OCI-LY7 (cell line): ENCODE results near the gene BRD8. TPM values are rescaled to one million over a fixed set of nuclear protein-coding genes. Genes with fewer than 3 reads are reported as not detected.

Experiments used
- BruUV-seq: library from RNA; stranded (reverse); fragments of 400-500 nt; replicated peaks from 2 replicates; lab custom pipeline; 2021; lab: Mats Ljungman, UMichigan
- CTCF ChIA-PET: fragments of 300-600 bp; sonication (Branson Sonifier 250); formaldehyde crosslinking; loops from one replicate; lab custom pipeline; 2022; ENCODE audit warnings: antibody characterized with exemption; ENCODE audit not compliant: unreplicated experiment; lab: Charles Lee
- POLR2A ChIA-PET: fragments of 300-600 bp; sonication (Branson Sonifier 250); formaldehyde crosslinking; loops from one replicate; lab custom pipeline; 2022; ENCODE audit warnings: antibody characterized with exemption; lab: Charles Lee
- DNase-seq: peaks from one replicate; pipeline ENCODE4 v3.0.0-alpha.2; 2015; ENCODE audit warnings: low spot score
- H2AFZ ChIP-seq: fragments of 200-600 bp; sonication (generic), shearing (Covaris generic); 2 replicates; pipeline ENCODE4 v1.6.1; 2014; ENCODE audit warnings: mild to moderate bottlenecking, antibody characterized with exemption, low read length, moderate library complexity
- H3K27ac ChIP-seq: fragments of 200-600 bp; sonication (generic); 2 replicates; pipeline ENCODE4 v1.5.1; 2014; ENCODE audit warnings: mixed run types, low read depth, mild to moderate bottlenecking, moderate library complexity, low read length, inconsistent platforms; ENCODE audit not compliant: poor library complexity, severe bottlenecking
- H3K36me3 ChIP-seq: fragments of 200-600 bp; sonication (generic); 2 replicates; pipeline ENCODE4 v1.6.1; 2014; ENCODE audit warnings: mild to moderate bottlenecking, antibody characterized with exemption, low read length, moderate library complexity, mixed read lengths; ENCODE audit not compliant: insufficient read depth
- H3K4me1 ChIP-seq: fragments of 200-600 bp; sonication (generic); 2 replicates; pipeline ENCODE4 v1.5.1; 2014; ENCODE audit warnings: mild to moderate bottlenecking, low read length; ENCODE audit not compliant: insufficient read depth, poor library complexity, severe bottlenecking
- H3K4me2 ChIP-seq: fragments of 200-600 bp; sonication (generic); 2 replicates; pipeline ENCODE4 v1.6.1; 2014; ENCODE audit warnings: mild to moderate bottlenecking, low read length
- H3K4me3 ChIP-seq: fragments of 200-600 bp; sonication (generic); 2 replicates; pipeline ENCODE4 v1.5.1; 2014; ENCODE audit warnings: mild to moderate bottlenecking, low read depth, low read length; ENCODE audit not compliant: poor library complexity, severe bottlenecking
- H3K79me2 ChIP-seq: fragments of 200-600 bp; sonication (generic); 2 replicates; pipeline ENCODE4 v1.6.1; 2016; ENCODE audit warnings: low read depth, mild to moderate bottlenecking, low read length, moderate library complexity, mixed read lengths; ENCODE audit not compliant: insufficient read depth
- H3K9me2 ChIP-seq: fragments of 200-600 bp; sonication (generic); 2 replicates; pipeline ENCODE4 v1.6.1; 2016; ENCODE audit warnings: mild to moderate bottlenecking, low read length, mixed read lengths; ENCODE audit not compliant: insufficient read depth
- H3K9me3 ChIP-seq: fragments of 200-600 bp; sonication (generic); 2 replicates; pipeline ENCODE4 v1.6.1; 2014; ENCODE audit warnings: mild to moderate bottlenecking, mixed run types, low read length, mixed read lengths
- H4K20me1 ChIP-seq: fragments of 200-600 bp; sonication (generic); 2 replicates; pipeline ENCODE4 v1.6.1; 2014; ENCODE audit warnings: mild to moderate bottlenecking, antibody characterized with exemption, low read length, moderate library complexity, mixed read lengths; ENCODE audit not compliant: insufficient read depth
- EZH2phosphoT487 ChIP-seq: fragments of 200-600 bp; sonication (generic); IDR thresholded peaks from 2 replicates; pipeline ENCODE4 v1.6.1; 2018; ENCODE audit warnings: low read depth, borderline replicate concordance, mild to moderate bottlenecking, mixed run types, antibody characterized with exemption, low read length, moderate library complexity, mixed read lengths
- intact Hi-C: fragments of 100-400 bp; cut with micrococcal nuclease; formaldehyde crosslinking; loops from one replicate; pipeline ENCODE4 v1.10.0; 2022; ENCODE audit not compliant: unreplicated experiment
- total RNA-seq, 2 experiments: library from RNA; depleted of rRNA in 1 of 2; stranded (reverse); fragments of >200 nt in 1 of 2; shearing (Covaris generic) in 1 of 2; gene quantifications; 2 replicates each; pipeline ENCODE4 v1.2.3, GENCODE V29; 2014 to 2022
- TF ChIP-seq, protein P1 (sequence below): fragments of 200-600 bp; sonication (generic); conservative IDR thresholded peaks from 2 replicates; pipeline ENCODE4 v1.5.1; 2014; ENCODE audit warnings: mild to moderate bottlenecking, antibody characterized with exemption, low read length, moderate library complexity, mixed read lengths

The BRD8 gene
- total RNA-seq, 2 experiments from 2014 or later, result 71.7 to 92.7 TPM

DNA sequence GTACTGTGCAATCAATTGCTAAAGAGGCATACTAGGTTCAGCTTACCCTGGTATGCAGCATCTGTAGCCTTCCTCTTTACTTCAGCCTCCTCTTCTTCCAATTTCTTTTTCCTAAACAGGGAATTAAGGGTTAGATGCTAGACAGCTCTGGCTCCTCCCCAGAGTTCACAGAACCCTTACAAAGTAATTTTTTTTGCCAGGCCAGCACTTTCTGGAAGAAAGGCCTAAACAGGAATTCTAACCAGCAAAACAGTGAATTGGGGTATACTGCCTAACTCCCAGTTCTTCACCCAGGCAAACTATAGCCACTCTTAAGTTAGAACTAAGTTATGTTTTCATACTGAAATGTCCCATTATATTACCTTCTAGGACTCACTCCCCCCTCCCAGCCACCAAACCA lies 8.1 kb downstream of the BRD8 start:
- intact Hi-C loops, result no loop called here
- no peaks in the 10 kb centered on the region for H3K9me3 ChIP-seq
- H2AFZ ChIP-seq, result no peak overlapping the region
- no peaks in the 10 kb centered on the region for H3K9me2 ChIP-seq
- DNase-seq, result no peak
- H3K4me3 ChIP-seq, result no peak overlapping the region
- CTCF ChIA-PET, result no interaction called here
- no peaks in the 10 kb centered on the region; the same call in 1 of the 2 replicates for H4K20me1 ChIP-seq
- H3K27ac ChIP-seq, result no peak overlapping the region
- peaks cover 3% of the 10 kb centered on the region; the same call in 1 of the 2 replicates for H3K79me2 ChIP-seq
- BruUV-seq, result no TSS peak
- no peak for TF ChIP-seq EZH2phosphoT487
- TF ChIP-seq, protein P1, sequence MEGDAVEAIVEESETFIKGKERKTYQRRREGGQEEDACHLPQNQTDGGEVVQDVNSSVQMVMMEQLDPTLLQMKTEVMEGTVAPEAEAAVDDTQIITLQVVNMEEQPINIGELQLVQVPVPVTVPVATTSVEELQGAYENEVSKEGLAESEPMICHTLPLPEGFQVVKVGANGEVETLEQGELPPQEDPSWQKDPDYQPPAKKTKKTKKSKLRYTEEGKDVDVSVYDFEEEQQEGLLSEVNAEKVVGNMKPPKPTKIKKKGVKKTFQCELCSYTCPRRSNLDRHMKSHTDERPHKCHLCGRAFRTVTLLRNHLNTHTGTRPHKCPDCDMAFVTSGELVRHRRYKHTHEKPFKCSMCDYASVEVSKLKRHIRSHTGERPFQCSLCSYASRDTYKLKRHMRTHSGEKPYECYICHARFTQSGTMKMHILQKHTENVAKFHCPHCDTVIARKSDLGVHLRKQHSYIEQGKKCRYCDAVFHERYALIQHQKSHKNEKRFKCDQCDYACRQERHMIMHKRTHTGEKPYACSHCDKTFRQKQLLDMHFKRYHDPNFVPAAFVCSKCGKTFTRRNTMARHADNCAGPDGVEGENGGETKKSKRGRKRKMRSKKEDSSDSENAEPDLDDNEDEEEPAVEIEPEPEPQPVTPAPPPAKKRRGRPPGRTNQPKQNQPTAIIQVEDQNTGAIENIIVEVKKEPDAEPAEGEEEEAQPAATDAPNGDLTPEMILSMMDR, result no peak
- POLR2A ChIA-PET, result interaction anchor here (0.5 to 1.2 kb wide), 2 partner anchors 19 to 245 kb away, joined by 3 to 4 read pairs; no protein-coding TSS in a partner anchor
- no peak overlapping the region for H3K4me2 ChIP-seq
- H3K4me1 ChIP-seq, result no peaks in the 10 kb centered on the region
- peaks cover 97% of the 10 kb centered on the region for H3K36me3 ChIP-seq

DNA sequence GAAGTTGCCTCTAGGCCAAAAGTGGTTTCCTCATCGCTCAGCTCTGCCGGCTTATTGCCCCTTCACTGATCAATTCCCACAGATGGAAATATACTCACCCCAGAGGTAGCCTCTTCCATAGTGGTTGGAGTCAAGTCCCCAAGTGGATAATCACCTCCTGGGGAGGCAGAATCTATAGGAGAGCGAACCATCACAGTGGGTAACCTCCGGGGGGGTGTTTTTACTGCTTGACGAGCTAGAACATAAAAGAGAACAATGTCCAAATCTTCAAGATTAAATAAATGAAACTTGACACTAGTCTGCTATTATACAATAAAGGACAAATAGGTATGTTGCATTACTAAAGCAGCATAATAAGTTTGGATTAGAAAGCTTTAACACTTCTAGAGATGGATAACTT lies 9.3 kb downstream of the BRD8 start:
- H3K4me2 ChIP-seq, result no peak overlapping the region
- H3K27ac ChIP-seq, result no peak overlapping the region
- no peaks in the 10 kb centered on the region for H3K9me2 ChIP-seq
- H3K4me1 ChIP-seq, result no peaks in the 10 kb centered on the region
- peaks cover 97% of the 10 kb centered on the region for H3K36me3 ChIP-seq
- no peaks in the 10 kb centered on the region; the same call in 1 of the 2 replicates for H4K20me1 ChIP-seq
- no peaks in the 10 kb centered on the region for H3K79me2 ChIP-seq
- intact Hi-C loops, result no loop called here
- H3K4me3 ChIP-seq, result no peak overlapping the region
- DNase-seq, result no peak
- H3K9me3 ChIP-seq, result no peaks in the 10 kb centered on the region
- no TSS peak for BruUV-seq
- TF ChIP-seq EZH2phosphoT487, result no peak
- TF ChIP-seq, protein P1, result no peak
- CTCF ChIA-PET, result no interaction called here
- POLR2A ChIA-PET, result interaction anchor here (1.2 kb wide), 1 partner anchor 18 kb away, joined by 4 read pairs; no protein-coding TSS in a partner anchor
- no peak overlapping the region for H2AFZ ChIP-seq

DNA sequence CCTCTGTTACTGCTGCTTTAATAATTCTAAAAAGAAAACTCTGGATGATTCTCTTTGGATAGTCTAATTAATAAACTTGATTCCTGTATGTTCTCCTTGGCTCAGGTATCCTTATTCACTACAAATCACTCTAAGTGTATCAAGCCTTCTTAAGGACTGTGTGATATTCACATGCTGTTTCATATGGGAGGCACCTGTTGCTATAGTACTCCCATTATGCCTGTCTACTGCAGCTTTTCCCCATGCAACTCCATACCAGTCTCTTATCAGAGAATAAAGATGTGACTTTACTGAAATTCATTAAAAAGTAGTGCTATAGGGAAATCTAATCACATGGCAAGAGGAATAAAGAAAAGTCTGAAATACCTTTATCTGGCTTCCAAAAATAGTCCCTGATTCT lies 14.7 kb downstream of the BRD8 start:
- H3K79me2 ChIP-seq, result no peaks in the 10 kb centered on the region
- H3K27ac ChIP-seq, result no peak overlapping the region
- no peak overlapping the region for H3K4me3 ChIP-seq
- no peak overlapping the region for H3K4me2 ChIP-seq
- no peak for DNase-seq
- H3K9me3 ChIP-seq, result no peaks in the 10 kb centered on the region
- H3K36me3 ChIP-seq, result peaks cover 100% of the 10 kb centered on the region
- BruUV-seq, result no TSS peak
- H3K4me1 ChIP-seq, result no peaks in the 10 kb centered on the region
- no peak overlapping the region for H2AFZ ChIP-seq
- H3K9me2 ChIP-seq, result no peaks in the 10 kb centered on the region
- CTCF ChIA-PET, result no interaction called here
- TF ChIP-seq, protein P1, result no peak
- TF ChIP-seq EZH2phosphoT487, result no peak
- H4K20me1 ChIP-seq, result no peaks in the 10 kb centered on the region
- POLR2A ChIA-PET, result interaction anchor here (0.5 to 0.6 kb wide), 2 partner anchors 11 to 164 kb away, joined by 3 read pairs; no protein-coding TSS in a partner anchor
- intact Hi-C loops, result no loop called here
